ENCODE data around the gene DHX36. TPM values are rescaled to one million over a fixed set of nuclear protein-coding genes. Genes with fewer than 3 reads are reported as not detected.

Gene DHX36, protein sequence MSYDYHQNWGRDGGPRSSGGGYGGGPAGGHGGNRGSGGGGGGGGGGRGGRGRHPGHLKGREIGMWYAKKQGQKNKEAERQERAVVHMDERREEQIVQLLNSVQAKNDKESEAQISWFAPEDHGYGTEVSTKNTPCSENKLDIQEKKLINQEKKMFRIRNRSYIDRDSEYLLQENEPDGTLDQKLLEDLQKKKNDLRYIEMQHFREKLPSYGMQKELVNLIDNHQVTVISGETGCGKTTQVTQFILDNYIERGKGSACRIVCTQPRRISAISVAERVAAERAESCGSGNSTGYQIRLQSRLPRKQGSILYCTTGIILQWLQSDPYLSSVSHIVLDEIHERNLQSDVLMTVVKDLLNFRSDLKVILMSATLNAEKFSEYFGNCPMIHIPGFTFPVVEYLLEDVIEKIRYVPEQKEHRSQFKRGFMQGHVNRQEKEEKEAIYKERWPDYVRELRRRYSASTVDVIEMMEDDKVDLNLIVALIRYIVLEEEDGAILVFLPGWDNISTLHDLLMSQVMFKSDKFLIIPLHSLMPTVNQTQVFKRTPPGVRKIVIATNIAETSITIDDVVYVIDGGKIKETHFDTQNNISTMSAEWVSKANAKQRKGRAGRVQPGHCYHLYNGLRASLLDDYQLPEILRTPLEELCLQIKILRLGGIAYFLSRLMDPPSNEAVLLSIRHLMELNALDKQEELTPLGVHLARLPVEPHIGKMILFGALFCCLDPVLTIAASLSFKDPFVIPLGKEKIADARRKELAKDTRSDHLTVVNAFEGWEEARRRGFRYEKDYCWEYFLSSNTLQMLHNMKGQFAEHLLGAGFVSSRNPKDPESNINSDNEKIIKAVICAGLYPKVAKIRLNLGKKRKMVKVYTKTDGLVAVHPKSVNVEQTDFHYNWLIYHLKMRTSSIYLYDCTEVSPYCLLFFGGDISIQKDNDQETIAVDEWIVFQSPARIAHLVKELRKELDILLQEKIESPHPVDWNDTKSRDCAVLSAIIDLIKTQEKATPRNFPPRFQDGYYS
- total RNA-seq (10 to 100 TPM; 43.9 to 89.5 (median 61.0) TPM), polyA plus RNA-seq (10 to 100 TPM; 23.7 to 28.1 TPM)
- long read RNA-seq, donor 1, partial matches to known transcripts = 12 of 17 reads
- long read RNA-seq, donor 1, other reads (novel, unspliced or antisense) = 3 of 17 reads
- long read RNA-seq, donor 2, full-length matches to known transcripts = 12 of 55 reads
- long read RNA-seq, donor 2, partial matches to known transcripts = 43 of 55 reads
- long read RNA-seq, donor 2, other reads (novel, unspliced or antisense) = 0 of 55 reads
- long read RNA-seq, donor 3, full-length matches to known transcripts = 24 of 26 reads
- long read RNA-seq, donor 3, partial matches to known transcripts = 0 of 26 reads
- long read RNA-seq, donor 3, other reads (novel, unspliced or antisense) = 2 of 26 reads

DNA sequence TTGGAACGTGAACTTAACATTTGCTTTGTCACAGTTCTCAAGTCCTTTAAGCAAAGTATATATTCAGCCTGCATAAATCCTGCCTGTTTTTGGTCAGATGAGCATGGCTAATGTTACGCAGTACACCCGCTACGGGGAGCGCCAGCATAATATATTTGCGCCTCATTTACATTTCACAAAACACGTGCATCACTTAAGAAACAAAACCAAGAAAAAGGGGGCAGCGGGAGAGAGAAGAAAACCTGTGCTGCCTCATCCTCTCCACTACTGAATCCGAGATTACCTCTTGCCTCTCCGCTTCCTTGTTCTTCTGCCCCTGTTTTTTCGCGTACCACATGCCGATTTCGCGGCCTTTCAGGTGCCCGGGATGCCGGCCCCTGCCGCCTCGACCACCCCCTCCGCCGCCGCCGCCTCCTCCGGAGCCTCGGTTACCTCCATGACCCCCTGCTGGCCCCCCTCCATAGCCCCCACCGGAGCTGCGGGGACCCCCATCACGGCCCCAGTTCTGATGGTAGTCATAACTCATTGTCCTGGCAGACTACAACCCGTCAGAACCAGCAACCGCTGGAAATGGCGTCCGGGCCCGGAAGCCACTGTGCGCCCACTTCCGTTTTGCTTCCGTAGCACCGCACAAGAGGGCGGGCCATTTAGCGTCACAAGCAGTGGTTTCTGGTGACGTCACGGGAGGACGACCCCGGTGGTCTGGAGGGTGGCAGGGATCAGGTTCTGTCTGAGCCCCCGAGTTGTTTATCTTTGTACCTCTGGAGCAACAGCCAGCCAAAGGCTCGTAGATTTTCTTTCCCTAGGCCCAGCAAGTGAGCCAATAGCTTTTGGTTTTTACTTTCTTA is at the start of gene DHX36:
TSS of gene DHX36 (minus strand) at position 597 of the 848 bp plus-strand sequence. CDS start at position 526, 71 bp downstream.
- Histone ChIP-seq H3K4me1 (ENCODE audit: insufficient read depth) (peaks cover 16% of the 10 kb centered on the region), H3K36me3 (no peaks in the 10 kb centered on the region), H3K27ac (peak within 1 kb of the TSS; percentile 75 to 78), H3K9me3 (no peaks in the 10 kb centered on the region), H3K27me3 (no peaks in the 10 kb centered on the region), H3K4me3 (peak within 1 kb of the TSS; percentile 80)
- WGBS, 3 donors = 0% methylated on average over 45 of the region's 45 CpGs
- peak; percentile 90 to 95 (median 94) for DNase-seq
- TF ChIP-seq, protein P1, sequence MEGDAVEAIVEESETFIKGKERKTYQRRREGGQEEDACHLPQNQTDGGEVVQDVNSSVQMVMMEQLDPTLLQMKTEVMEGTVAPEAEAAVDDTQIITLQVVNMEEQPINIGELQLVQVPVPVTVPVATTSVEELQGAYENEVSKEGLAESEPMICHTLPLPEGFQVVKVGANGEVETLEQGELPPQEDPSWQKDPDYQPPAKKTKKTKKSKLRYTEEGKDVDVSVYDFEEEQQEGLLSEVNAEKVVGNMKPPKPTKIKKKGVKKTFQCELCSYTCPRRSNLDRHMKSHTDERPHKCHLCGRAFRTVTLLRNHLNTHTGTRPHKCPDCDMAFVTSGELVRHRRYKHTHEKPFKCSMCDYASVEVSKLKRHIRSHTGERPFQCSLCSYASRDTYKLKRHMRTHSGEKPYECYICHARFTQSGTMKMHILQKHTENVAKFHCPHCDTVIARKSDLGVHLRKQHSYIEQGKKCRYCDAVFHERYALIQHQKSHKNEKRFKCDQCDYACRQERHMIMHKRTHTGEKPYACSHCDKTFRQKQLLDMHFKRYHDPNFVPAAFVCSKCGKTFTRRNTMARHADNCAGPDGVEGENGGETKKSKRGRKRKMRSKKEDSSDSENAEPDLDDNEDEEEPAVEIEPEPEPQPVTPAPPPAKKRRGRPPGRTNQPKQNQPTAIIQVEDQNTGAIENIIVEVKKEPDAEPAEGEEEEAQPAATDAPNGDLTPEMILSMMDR (IDR thresholded peaks at IDR 0.05) = no peak
- TF ChIP-seq POLR2A (IDR thresholded peaks at IDR 0.05) (peak; percentile 83), EP300 (IDR thresholded peaks at IDR 0.05) (peak; percentile 16)
- intact Hi-C loops (cut with DNase I) = no loop called here

DNA sequence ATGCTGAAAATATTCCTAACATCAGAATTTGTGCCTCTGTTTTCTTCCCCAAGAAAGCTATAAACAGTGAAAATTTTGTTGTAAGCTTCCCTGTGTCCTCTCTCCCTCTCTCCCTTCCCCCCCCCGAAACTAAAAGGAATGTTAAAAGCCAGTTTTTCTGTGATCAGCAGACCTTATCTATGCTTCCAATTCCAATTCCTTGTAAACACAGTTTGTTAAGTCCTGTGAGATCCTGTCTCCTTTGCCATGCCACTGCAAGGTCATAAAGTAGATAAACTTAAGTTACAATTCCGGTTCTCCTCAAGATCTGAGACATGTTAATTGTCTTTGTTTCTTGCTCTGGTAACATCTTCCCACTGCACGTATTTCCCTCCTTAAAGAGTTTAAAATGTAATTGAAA is 42.9 kb upstream of the DHX36 start:
- TF ChIP-seq POLR2A (IDR thresholded peaks at IDR 0.05) (no peak), EP300 (IDR thresholded peaks at IDR 0.05) (no peak)
- TF ChIP-seq, protein P1 (IDR thresholded peaks at IDR 0.05) = no peak
- intact Hi-C loops (cut with DNase I) = no loop called here

DNA sequence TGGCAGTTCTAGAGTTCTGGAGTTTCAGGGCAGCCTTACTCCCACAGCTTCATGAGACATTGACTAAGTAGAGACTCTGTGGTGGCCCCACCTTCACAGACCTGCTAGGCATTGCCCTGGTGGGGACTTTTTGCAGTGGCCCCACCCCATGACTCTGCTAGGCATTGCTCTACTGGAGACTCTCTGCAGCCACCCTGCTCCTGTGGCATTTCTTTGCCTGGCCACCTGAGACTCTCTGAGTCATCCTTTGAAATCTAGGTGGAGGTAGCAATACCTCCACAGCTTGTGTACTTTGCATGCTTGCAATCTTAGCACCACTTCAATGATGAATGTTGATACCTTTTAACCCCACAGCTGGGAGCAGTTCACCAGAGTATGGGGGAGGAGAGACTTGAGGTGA is 40.6 kb upstream of the DHX36 start:
- intact Hi-C loops (cut with DNase I) = no loop called here
- no peak overlapping the region for H3K4me3 ChIP-seq
- DNase-seq = no peak
- no peak overlapping the region for H3K27ac ChIP-seq
- H3K36me3 ChIP-seq = no peaks in the 10 kb centered on the region
- no peaks in the 10 kb centered on the region for H3K9me3 ChIP-seq
- TF ChIP-seq POLR2A (IDR thresholded peaks at IDR 0.05) (no peak), EP300 (IDR thresholded peaks at IDR 0.05) (no peak)
- TF ChIP-seq, protein P1 (IDR thresholded peaks at IDR 0.05) = no peak
- no peaks in the 10 kb centered on the region for H3K4me1 ChIP-seq (ENCODE audit: insufficient read depth)
- no peaks in the 10 kb centered on the region for H3K27me3 ChIP-seq

More for the DNA sequence above, 42.9 kb upstream of the DHX36 start:
- 3 to 10% (median 5%) methylated on average over 3 of the region's 3 CpGs for WGBS, 3 donors
- Histone ChIP-seq H3K9me3 (no peaks in the 10 kb centered on the region), H3K4me1 (ENCODE audit: insufficient read depth) (no peaks in the 10 kb centered on the region), H3K27ac (no peak overlapping the region), H3K27me3 (no peaks in the 10 kb centered on the region), H3K4me3 (no peak overlapping the region), H3K36me3 (no peaks in the 10 kb centered on the region)
- no peak for DNase-seq
